GM12892 (cell line): Measurements from ENCODE around the gene CRYL1.

Experiments used
- POLR2AphosphoS5 ChIP-seq: IDR thresholded peaks from 2 replicates; pipeline ENCODE4 v1.6.1; 2011; ENCODE audit warnings: low read depth, low read length, control low read depth
- TAF1 ChIP-seq: IDR thresholded peaks from 2 replicates; pipeline ENCODE4 v1.6.1; 2011; ENCODE audit warnings: low read depth, mild to moderate bottlenecking, control low read depth, low read length, borderline replicate concordance

GRCh38 chr13:20571676-20572075, 46.0 kb upstream of the CRYL1 start:
- TF ChIP-seq POLR2AphosphoS5 = no peak
- TF ChIP-seq TAF1 = no peak
